ENCODE measurements around the gene LRRFIP1.

DNA sequence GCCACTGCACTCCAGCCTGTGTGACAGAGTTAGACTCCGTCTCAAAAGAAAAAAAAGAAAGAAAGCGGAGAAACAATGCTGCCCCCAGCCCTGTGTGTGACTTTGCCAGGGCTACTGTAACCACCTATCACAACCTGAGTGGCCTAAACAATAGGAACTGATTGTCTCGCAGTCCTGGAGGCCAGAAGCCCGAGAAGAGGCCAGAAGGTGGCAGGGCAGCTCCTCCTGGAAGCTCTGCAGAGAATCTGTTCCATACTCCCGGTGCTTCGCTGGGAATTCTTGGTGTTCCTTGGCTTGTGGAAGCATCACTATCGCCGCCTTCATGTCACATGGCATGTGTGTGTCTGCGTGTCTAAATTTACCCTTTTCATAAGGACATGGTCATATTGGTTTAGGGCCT, 22.4 kb upstream of the LRRFIP1 start:
- TF ChIP-seq POLR2A (IDR thresholded peaks at IDR 0.05; ENCODE audit: low read depth) (no peak), POLR2AphosphoS5 (IDR thresholded peaks at IDR 0.05) (no peak), EP300 (IDR thresholded peaks at IDR 0.05) (no peak)
- TF ChIP-seq, protein P1, sequence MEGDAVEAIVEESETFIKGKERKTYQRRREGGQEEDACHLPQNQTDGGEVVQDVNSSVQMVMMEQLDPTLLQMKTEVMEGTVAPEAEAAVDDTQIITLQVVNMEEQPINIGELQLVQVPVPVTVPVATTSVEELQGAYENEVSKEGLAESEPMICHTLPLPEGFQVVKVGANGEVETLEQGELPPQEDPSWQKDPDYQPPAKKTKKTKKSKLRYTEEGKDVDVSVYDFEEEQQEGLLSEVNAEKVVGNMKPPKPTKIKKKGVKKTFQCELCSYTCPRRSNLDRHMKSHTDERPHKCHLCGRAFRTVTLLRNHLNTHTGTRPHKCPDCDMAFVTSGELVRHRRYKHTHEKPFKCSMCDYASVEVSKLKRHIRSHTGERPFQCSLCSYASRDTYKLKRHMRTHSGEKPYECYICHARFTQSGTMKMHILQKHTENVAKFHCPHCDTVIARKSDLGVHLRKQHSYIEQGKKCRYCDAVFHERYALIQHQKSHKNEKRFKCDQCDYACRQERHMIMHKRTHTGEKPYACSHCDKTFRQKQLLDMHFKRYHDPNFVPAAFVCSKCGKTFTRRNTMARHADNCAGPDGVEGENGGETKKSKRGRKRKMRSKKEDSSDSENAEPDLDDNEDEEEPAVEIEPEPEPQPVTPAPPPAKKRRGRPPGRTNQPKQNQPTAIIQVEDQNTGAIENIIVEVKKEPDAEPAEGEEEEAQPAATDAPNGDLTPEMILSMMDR (IDR thresholded peaks at IDR 0.05), result peak; percentile 17 to 41 (median 24)

Measured in esophagus muscularis mucosa (tissue), 4 donors.